Suppressor macrophage treated with lipopolysaccharide for 4 hours (primary cell): ENCODE data around the gene SLC22A16.
"Not testable (repeated sequence)": the region's sequence is repeated elsewhere in the genome, so short reads cannot be mapped to it uniquely, and the experiment has no call there.

Source experiments
- DNase-seq: peaks from one replicate; pipeline ENCODE4 v3.0.0-alpha.2; 2020

SLC22A16 gene

DNA sequence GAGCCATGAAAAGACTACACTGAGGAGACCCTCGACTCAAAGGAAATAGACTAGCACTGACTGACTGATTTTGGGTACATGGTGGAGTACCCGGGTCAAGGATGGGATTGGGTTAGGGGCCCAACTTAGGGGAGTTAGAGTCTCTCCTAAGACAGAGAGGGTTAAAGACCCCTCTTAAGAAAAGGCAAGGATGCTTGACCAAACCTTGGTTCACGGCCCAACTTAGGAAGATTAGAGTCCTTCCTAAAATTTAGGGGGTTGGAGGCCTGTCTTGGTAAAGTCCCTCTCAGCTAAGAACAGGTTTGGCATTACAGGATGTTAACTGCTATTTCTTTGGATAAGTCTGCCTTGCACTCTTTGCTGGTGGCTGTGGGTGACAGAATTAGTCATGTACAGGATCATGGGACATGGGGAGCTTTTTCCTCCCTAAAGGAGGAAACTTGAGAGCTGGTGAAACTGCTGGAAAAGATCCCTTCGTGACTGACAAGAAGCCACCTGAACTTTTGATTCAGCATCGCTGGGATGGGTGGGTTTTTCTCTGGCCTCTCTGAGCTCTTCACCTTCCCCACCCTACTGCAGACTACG lies 12.3 kb upstream of the SLC22A16 start:
- peak; percentile 20 for DNase-seq

- not testable (repeated sequence) for DNase-seq
These were observed 11.6 kb upstream of the SLC22A16 start for GRCh38 chr6:110487968-110488381.

- DNase-seq = no peak
These were observed 10.3 kb upstream of the SLC22A16 start for GRCh38 chr6:110486756-110487155.

- peak; percentile 12 for DNase-seq
These were observed 9.1 kb upstream of the SLC22A16 start for GRCh38 chr6:110485491-110485890.

GRCh38 chr6:110484321-110484720 lies 7.9 kb upstream of the SLC22A16 start:
- DNase-seq = peak; percentile 74

DNA sequence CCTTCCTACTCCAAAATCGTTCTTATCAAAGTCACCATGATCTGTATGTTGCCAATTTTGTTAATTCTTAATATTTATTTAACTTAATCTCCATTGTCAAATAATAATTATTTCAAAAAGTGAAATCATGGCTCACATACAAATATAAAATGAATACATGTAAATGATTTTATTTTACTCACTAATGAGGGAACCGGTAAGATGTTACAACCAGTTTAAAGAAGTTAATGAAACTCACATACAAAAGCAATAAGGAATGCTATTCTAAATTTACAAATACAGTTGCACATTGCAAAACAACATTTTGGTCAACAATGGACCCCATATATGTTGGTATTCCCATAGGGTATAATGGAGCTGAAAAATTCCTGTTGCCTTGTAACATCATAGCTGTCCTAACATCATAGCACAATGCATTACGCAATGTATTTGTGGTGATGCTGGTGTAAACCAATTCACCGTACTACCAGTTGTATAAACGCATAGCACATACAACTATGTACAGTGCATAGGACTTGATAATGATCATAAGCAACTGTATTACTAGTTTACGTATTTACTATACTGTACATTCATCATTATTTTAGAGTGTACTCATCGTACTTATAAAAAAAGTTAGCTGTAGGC lies 6.5 kb upstream of the SLC22A16 start:
- no peak for DNase-seq

DNA sequence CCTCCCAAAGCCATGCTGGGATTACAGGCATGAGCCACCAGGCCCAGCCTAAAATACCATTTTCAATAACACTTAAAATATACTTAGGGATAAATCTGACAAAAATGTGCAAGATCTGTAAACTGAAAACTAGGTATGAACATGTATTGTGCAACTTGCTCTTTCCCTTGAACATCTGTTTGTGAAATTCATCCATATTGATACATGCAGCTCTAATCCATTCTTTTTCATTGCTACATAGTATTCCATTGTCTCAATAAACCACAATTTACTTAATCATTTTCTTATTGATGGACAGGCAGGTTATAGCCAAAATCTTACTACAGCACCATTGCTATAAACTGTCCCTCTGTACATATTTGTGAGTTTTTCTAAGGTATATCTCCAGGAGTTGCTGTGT lies 4.7 kb upstream of the SLC22A16 start:
- DNase-seq = no peak

DNA sequence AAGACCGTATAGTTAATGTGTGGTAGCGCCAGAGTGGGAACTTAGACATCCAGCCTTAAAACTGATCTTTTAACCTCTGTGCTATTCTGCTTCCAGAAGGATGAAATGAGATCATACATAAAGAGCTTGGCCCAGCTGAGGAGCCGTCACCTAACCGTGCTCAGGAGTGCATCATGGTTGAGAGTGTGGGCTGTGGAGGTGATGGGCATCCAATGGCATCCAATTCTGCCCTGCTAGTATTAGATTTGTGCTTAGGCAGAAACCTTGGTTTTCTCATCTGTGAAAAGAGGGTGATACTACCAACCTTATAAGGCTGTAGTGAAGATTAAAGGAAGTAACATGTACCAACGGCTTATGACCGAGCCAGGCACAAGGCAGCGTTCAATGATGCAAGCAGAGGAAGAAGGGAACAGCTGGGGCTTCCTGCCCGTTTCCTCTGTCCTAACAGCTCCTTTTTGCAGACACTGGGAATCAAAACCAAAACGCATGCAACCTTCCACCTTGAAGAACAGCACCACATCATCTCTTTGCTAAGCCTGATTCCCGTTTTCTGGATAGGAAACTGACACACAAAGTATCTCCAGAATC lies 1.3 kb downstream of the SLC22A16 start:
- DNase-seq = peak; percentile 86

DNA sequence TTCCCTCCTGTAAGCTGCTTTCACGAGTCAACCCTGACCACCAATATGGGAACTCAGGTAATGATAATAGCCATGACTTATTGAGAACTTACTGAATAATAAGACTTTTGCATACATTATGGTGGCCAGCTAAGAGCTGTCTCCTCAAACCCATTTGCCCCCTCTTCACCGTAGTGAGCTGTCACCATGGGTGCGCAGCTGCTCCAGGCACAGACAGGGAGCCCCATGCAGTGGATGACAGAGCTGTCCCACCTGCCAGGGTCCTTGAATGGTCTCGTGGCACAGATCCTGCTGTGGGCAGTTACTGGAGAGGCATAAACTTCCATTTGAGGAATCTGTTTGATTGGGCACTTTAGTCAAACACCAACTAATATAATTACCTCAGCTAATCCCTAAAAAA lies 1.9 kb downstream of the SLC22A16 start:
- DNase-seq = no peak

- no peak for DNase-seq
These were observed 3.7 kb downstream of the SLC22A16 start for GRCh38 chr6:110472739-110473138.

- no peak for DNase-seq
These were observed 4.6 kb downstream of the SLC22A16 start for GRCh38 chr6:110471726-110472365.

GRCh38 chr6:110468731-110469130 lies 7.7 kb downstream of the SLC22A16 start:
- DNase-seq = no peak

DNA sequence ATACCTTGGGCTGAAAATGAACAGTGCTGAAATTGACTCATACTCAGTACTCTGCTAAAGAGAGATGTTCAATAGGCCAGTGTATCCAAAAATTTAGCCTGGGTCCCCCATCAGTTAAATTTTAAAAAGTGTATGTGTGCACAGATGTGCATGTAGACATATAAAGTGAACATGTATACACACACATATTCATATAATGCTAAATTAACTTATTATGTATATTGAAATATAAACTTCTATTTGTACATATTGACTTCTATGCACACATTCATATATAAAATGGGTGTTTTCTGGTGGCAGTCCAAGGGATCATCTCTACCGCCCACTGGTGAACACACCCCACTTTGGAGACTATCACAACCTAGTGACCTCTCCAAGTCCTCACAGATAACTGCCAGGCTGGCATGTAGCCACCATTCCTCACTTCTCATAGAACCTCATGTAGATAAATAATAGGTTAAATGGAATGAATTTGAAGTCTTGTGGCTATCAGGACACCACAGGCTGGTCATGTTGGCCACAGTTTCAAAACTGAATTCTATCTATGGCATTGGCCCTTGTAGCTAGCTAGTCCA lies 8.8 kb downstream of the SLC22A16 start:
- DNase-seq = no peak

DNA sequence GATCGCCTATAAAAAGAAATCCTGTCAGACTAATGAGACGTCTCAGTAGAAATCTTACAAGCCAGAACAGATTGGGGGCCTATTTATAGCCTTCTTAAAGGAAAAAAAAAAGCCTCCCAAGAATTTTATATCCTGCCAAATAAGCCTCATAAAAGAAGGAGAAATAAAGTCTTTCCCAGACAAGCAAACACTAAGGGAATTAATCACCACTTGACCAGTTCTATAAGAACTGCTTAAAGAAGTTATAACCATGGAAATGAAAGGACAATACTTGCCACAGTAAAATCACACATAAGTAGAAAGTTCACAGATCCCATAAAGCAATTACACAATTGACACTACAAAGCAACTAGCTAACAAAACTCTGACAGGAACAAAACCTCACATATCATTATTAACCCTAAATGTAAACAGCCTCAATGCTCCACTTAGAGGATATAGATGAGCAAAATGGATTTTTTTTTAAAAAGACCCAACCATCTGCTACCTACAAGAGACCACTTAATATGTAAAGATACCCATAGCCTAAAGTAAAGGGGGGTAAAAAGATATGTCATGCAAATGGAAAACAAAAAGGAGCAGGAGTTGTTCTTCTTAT lies 13.4 kb downstream of the SLC22A16 start:
- DNase-seq = no peak

DNA sequence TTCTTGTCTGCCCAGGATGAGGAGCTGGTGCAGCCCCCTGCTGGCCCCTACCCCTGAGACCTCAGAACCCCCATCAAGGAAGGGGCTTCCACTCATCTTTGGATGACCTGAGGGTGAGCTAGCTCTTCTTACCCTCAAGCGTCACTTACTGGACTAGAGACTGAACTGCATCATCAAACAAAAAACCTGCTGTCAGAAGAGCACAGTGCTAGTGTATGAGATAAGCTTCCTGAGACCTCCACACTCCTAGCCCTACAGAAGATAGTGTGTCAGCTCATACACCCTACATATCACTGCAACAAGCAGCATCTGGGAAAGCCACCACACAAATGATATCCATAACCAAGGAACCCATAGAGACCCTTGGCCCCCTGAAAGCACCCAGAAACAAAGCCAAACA lies 15.0 kb downstream of the SLC22A16 start:
- DNase-seq = no peak

DNA sequence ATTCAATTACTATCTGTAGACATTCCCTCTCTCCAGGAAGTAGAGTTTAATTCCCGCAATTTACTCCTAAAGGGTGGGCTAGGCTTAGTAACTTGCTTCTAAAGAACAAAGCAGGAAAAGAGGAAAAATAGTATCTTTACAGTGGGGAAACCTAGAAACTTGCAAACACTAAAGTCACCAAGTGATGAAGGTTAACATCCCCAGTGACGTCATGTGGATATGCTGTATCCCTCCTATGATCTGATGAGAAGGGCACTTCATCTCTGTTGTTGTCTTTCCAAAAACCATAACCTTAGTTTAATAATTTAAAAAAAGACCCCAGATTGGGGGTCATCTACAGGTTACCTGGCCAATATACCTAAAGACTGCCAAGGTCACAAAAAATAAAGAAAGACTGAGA lies 17.3 kb downstream of the SLC22A16 start:
- DNase-seq = no peak

DNA sequence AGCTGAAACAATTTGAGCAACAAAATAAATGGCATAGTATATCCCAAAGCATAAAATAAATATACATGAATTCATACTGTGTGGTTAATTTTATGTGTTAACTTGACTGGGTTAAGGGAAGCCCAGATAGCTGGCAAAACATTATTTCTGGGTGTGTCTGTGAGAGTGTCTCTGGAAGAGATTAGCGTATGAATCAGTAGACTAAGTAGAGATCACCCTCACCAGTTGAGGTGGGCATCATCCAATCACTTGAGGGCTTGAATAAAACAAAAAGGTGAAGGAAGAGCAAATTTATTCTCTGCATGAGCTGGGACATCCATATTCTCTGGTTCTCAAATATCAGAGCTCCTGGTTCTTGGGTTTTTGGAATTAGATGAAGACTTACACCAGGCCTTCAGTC lies 17.9 kb downstream of the SLC22A16 start:
- DNase-seq = no peak

DNA sequence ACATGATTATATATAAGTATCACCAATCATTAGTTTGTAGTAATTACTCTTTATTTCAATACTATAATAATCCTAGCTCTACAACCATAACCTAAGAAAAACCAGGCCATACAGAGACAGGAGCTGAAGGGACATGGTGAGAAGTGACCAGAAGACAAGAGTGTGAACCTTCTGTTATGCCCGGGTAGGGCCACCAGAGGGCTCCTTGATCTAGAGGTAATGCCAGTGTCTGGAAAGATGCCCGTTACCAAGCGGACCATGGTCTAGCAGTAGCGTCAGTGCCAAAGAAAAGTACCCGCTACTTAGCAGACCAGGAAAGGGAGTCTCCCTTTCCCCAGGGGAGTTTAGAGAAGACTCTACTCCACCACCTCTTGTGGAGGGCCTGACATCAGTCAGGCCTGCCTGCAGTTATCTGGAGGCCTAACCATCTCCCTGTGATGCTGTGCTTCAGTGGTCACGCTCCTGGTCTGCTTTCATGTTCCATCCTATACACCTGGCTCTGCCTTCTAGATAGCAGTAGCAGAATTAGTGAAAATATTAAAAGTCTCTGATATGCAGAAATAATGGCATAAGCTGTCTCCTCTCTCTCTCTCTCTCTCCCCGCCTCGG lies 18.7 kb downstream of the SLC22A16 start:
- peak; percentile 36 for DNase-seq

GRCh38 chr6:110456694-110457093 lies 19.7 kb downstream of the SLC22A16 start:
- DNase-seq = no peak

- DNase-seq = no peak
These were observed 26.9 kb downstream of the SLC22A16 start for GRCh38 chr6:110449541-110449895.

GRCh38 chr6:110448846-110449540 lies 27.4 kb downstream of the SLC22A16 start:
- DNase-seq = peak; percentile 11

- no peak for DNase-seq
These were observed 28.7 kb downstream of the SLC22A16 start for GRCh38 chr6:110447761-110448160.
